GM23338 (cell line): ENCODE measurements around the gene SCTR. TPM values are rescaled to one million over a fixed set of nuclear protein-coding genes. Genes with fewer than 3 reads are reported as not detected.
A peak's percentile ranks its signal among the peaks of the same experiment; 100 is the strongest.

Experiments used
- ATAC-seq: fragments of 200-7000 bp; cut with Tn5 transposase; 3 replicates; pipeline ENCODE4 v1.9.1; 2020
- DNase-seq: peaks from one replicate; pipeline ENCODE4 v3.0.0-alpha.2; 2015; ENCODE audit warnings: low spot score
- H2AFZ ChIP-seq: fragments of 200-600 bp; sonication (generic); 2 replicates; pipeline ENCODE4 v1.8.0; 2016; ENCODE audit warnings: antibody characterized with exemption, mild to moderate bottlenecking, moderate library complexity
- H3F3A ChIP-seq: fragments of 200-600 bp; sonication (generic); replicated peaks from 2 replicates; pipeline ENCODE4 v1.8.0; 2017; ENCODE audit warnings: antibody characterized with exemption, mixed run types, low read depth
- H3K27ac ChIP-seq: fragments of 200-600 bp; sonication (generic); 2 replicates; pipeline ENCODE4 v1.6.1; 2016; ENCODE audit warnings: low read depth
- H3K27me3 ChIP-seq: fragments of 200-600 bp; sonication (generic); 2 replicates; pipeline ENCODE4 v1.8.0; 2016; ENCODE audit warnings: mild to moderate bottlenecking, mixed run types, moderate library complexity; ENCODE audit not compliant: insufficient read depth
- H3K36me3 ChIP-seq: fragments of 200-600 bp; sonication (generic); 2 replicates; pipeline ENCODE4 v1.8.0; 2016; ENCODE audit warnings: mild to moderate bottlenecking; ENCODE audit not compliant: insufficient read depth
- H3K4me1 ChIP-seq: fragments of 200-600 bp; sonication (generic); 2 replicates; pipeline ENCODE4 v1.8.0; 2016; ENCODE audit warnings: mild to moderate bottlenecking, moderate library complexity; ENCODE audit not compliant: insufficient read depth
- H3K4me2 ChIP-seq: fragments of 200-600 bp; sonication (generic); 2 replicates; pipeline ENCODE4 v1.7.1; 2017; ENCODE audit warnings: mixed run types
- H3K4me3 ChIP-seq: fragments of 200-600 bp; sonication (generic); 2 replicates; pipeline ENCODE4 v1.6.1; 2016; ENCODE audit warnings: mixed run types
- H3K79me2 ChIP-seq: fragments of 200-600 bp; sonication (generic); replicated peaks from 2 replicates; pipeline ENCODE4 v1.8.0; 2017; ENCODE audit warnings: mild to moderate bottlenecking; ENCODE audit not compliant: insufficient read depth
- H3K9me2 ChIP-seq: fragments of 200-600 bp; sonication (generic); 2 replicates; pipeline ENCODE4 v1.8.0; 2017; ENCODE audit not compliant: insufficient read depth
- H4K20me1 ChIP-seq: fragments of 200-600 bp; sonication (generic); replicated peaks from 2 replicates; pipeline ENCODE4 v1.8.0; 2017; ENCODE audit warnings: mild to moderate bottlenecking; ENCODE audit not compliant: insufficient read depth
- H3K27ac Mint-ChIP-seq: 2 replicates; pipeline ENCODE4 v1.8.0; 2020; ENCODE audit warnings: inconsistent platforms, mild to moderate bottlenecking, moderate library complexity, mixed read lengths
- H3K27me3 Mint-ChIP-seq: 3 replicates; pipeline ENCODE4 v1.8.0; 2022; ENCODE audit warnings: low read depth, mild to moderate bottlenecking, moderate library complexity, mixed read lengths, inconsistent platforms; ENCODE audit not compliant: insufficient read depth, poor library complexity
- H3K36me3 Mint-ChIP-seq: 3 replicates; pipeline ENCODE4 v1.8.0; 2021; ENCODE audit warnings: low read depth, mild to moderate bottlenecking, inconsistent platforms, moderate library complexity, mixed read lengths
- H3K4me1 Mint-ChIP-seq: 3 replicates; pipeline ENCODE4 v1.8.0; 2020; ENCODE audit warnings: mild to moderate bottlenecking, inconsistent platforms, mixed read lengths
- H3K4me3 Mint-ChIP-seq: 3 replicates; pipeline ENCODE4 v1.8.0; 2021; ENCODE audit warnings: moderate library complexity, mild to moderate bottlenecking, inconsistent platforms, mixed read lengths
- H3K9me3 Mint-ChIP-seq: 3 replicates; pipeline ENCODE4 v1.8.0; 2020; ENCODE audit warnings: moderate library complexity, mild to moderate bottlenecking, inconsistent platforms, mixed read lengths
- EZH2phosphoT487 ChIP-seq: fragments of 200-600 bp; sonication (generic); IDR thresholded peaks from one replicate; pipeline ENCODE4 v1.8.1; 2018; ENCODE audit warnings: antibody characterized with exemption; ENCODE audit not compliant: unreplicated experiment
- POLR2AphosphoS5 ChIP-seq: IDR thresholded peaks from 2 replicates; pipeline ENCODE4 v1.6.1; 2016; ENCODE audit warnings: antibody characterized with exemption, low read depth
- polyA plus RNA-seq: library from polyadenylated mRNA; unstranded; fragments of >200 nt; fragmentation: Nextera tagmentation; extraction: Ambion mirVana; gene quantifications from 2 replicates; pipeline ENCODE4 v1.2.1, GENCODE V29; 2016
- total RNA-seq: library from RNA; depleted of rRNA; stranded (reverse); fragments of >200 nt; shearing (Covaris generic); gene quantifications from 2 replicates; pipeline ENCODE4 v1.2.3, GENCODE V29; 2014
- TF ChIP-seq, protein P1 (sequence below): fragments of 250-450 bp; sonication (Bioruptor Pico); IDR thresholded peaks from 2 replicates; pipeline ENCODE4 v1.5.0; 2020; ENCODE audit warnings: mild to moderate bottlenecking, moderate library complexity

The SCTR gene
- total and polyA plus RNA-seq, 2 experiments from 2014 or later, result not detected

GRCh38 chr2:119431155-119431975 is 92.9 kb downstream of the SCTR start, which contains the start of gene TMEM37:
Gene TMEM37, plus strand, starts transcription at chr2:119431854. Its CDS starts 50 bp downstream, at chr2:119431904.
- H3K9me2 ChIP-seq, result no peaks in the 10 kb centered on the region
- H3K27ac ChIP-seq, result peak within 1 kb of the TSS; percentile 81
- H3K4me3 Mint-ChIP-seq, result peak within 1 kb of the TSS; percentile 90
- DNase-seq, result peak; percentile 92
- H3F3A ChIP-seq, result 0 out of 2 replicates have a peak, but pooled peaks cover 7% of the 10 kb centered on the region
- H3K27me3 ChIP-seq, result 0 out of 2 replicates have a peak, but pooled peaks cover 9% of the 10 kb centered on the region
- H2AFZ ChIP-seq, result peak within 1 kb of the TSS; percentile 64
- peaks cover 40% of the 10 kb centered on the region for H3K79me2 ChIP-seq
- no peak for TF ChIP-seq EZH2phosphoT487
- TF ChIP-seq, protein P1, sequence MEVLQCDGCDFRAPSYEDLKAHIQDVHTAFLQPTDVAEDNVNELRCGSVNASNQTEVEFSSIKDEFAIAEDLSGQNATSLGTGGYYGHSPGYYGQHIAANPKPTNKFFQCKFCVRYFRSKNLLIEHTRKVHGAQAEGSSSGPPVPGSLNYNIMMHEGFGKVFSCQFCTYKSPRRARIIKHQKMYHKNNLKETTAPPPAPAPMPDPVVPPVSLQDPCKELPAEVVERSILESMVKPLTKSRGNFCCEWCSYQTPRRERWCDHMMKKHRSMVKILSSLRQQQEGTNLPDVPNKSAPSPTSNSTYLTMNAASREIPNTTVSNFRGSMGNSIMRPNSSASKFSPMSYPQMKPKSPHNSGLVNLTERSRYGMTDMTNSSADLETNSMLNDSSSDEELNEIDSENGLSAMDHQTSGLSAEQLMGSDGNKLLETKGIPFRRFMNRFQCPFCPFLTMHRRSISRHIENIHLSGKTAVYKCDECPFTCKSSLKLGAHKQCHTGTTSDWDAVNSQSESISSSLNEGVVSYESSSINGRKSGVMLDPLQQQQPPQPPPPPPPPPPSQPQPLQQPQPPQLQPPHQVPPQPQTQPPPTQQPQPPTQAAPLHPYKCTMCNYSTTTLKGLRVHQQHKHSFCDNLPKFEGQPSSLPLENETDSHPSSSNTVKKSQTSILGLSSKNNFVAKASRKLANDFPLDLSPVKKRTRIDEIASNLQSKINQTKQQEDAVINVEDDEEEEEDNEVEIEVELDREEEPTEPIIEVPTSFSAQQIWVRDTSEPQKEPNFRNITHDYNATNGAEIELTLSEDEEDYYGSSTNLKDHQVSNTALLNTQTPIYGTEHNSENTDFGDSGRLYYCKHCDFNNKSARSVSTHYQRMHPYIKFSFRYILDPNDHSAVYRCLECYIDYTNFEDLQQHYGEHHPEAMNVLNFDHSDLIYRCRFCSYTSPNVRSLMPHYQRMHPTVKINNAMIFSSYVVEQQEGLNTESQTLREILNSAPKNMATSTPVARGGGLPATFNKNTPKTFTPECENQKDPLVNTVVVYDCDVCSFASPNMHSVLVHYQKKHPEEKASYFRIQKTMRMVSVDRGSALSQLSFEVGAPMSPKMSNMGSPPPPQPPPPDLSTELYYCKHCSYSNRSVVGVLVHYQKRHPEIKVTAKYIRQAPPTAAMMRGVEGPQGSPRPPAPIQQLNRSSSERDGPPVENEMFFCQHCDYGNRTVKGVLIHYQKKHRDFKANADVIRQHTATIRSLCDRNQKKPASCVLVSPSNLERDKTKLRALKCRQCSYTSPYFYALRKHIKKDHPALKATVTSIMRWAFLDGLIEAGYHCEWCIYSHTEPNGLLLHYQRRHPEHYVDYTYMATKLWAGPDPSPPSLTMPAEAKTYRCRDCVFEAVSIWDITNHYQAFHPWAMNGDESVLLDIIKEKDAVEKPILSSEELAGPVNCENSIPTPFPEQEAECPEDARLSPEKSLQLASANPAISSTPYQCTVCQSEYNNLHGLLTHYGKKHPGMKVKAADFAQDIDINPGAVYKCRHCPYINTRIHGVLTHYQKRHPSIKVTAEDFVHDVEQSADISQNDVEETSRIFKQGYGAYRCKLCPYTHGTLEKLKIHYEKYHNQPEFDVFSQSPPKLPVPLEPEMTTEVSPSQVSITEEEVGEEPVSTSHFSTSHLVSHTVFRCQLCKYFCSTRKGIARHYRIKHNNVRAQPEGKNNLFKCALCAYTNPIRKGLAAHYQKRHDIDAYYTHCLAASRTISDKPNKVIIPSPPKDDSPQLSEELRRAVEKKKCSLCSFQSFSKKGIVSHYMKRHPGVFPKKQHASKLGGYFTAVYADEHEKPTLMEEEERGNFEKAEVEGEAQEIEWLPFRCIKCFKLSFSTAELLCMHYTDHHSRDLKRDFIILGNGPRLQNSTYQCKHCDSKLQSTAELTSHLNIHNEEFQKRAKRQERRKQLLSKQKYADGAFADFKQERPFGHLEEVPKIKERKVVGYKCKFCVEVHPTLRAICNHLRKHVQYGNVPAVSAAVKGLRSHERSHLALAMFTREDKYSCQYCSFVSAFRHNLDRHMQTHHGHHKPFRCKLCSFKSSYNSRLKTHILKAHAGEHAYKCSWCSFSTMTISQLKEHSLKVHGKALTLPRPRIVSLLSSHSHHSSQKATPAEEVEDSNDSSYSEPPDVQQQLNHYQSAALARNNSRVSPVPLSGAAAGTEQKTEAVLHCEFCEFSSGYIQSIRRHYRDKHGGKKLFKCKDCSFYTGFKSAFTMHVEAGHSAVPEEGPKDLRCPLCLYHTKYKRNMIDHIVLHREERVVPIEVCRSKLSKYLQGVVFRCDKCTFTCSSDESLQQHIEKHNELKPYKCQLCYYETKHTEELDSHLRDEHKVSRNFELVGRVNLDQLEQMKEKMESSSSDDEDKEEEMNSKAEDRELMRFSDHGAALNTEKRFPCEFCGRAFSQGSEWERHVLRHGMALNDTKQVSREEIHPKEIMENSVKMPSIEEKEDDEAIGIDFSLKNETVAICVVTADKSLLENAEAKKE (CRISPR knock-in tag), result no peak
- TF ChIP-seq POLR2AphosphoS5, result peak; percentile 66
- H3K36me3 ChIP-seq, result no peaks in the 10 kb centered on the region
- H3K27ac Mint-ChIP-seq, result peak within 1 kb of the TSS; percentile 79
- peak within 1 kb of the TSS; percentile 95 for H3K4me3 ChIP-seq
- ATAC-seq, result peak; percentile 72
- peaks cover 18% of the 10 kb centered on the region for H3K27me3 Mint-ChIP-seq
- H3K4me1 ChIP-seq, result peaks cover 53% of the 10 kb centered on the region
- peak within 1 kb of the TSS; percentile 98 for H3K4me2 ChIP-seq
- no peaks in the 10 kb centered on the region for H4K20me1 ChIP-seq
- peaks cover 62% of the 10 kb centered on the region for H3K4me1 Mint-ChIP-seq
- H3K36me3 Mint-ChIP-seq, result peaks cover 6% of the 10 kb centered on the region; the same call in 2 of the 3 replicates
- no peaks in the 10 kb centered on the region; the same call in 2 of the 3 replicates for H3K9me3 Mint-ChIP-seq
